ENCODE data around the gene ELOVL2. TPM values are rescaled to one million over a fixed set of nuclear protein-coding genes. Genes with fewer than 3 reads are reported as not detected.

ELOVL2 gene
- total RNA-seq, 1 experiment from 2014 or later: 0.47 TPM

DNA sequence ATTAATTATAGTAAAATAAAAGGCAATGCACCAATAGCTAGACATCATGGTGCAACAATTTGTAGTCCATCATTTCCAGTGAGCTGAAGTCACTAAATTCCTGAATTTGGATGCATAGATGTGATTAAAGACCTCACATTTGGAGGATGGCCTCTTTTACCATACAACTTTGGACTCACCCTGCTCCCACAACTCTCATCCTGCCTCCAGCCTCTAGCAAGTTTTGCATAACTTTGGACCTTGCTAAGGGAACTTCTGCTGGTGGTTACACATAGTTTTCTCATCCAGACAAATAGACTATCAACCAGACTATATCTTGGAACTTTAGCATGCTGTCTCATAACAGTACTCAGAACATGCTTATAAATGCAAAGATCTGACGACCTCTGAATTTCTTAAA is 12.8 kb upstream of the ELOVL2 start:
- CTCF ChIA-PET: interaction anchor here (0.6 kb wide), 1 partner anchor 12 kb away, joined by 3 read pairs; no protein-coding TSS in a partner anchor
- Mint-ChIP-seq H3K27me3 (ENCODE audit: unreplicated experiment) (no peaks in the 10 kb centered on the region), H3K27ac (ENCODE audit: unreplicated experiment) (no peak overlapping the region), H3K4me1 (ENCODE audit: low read depth, unreplicated experiment) (peaks cover 18% of the 10 kb centered on the region), H3K4me3 (ENCODE audit: low read depth, unreplicated experiment) (no peak overlapping the region), H3K9me3 (ENCODE audit: low read depth, unreplicated experiment) (no peaks in the 10 kb centered on the region), H3K36me3 (ENCODE audit: insufficient read depth, unreplicated experiment) (peaks cover 5% of the 10 kb centered on the region)
- TF ChIP-seq, protein P1, sequence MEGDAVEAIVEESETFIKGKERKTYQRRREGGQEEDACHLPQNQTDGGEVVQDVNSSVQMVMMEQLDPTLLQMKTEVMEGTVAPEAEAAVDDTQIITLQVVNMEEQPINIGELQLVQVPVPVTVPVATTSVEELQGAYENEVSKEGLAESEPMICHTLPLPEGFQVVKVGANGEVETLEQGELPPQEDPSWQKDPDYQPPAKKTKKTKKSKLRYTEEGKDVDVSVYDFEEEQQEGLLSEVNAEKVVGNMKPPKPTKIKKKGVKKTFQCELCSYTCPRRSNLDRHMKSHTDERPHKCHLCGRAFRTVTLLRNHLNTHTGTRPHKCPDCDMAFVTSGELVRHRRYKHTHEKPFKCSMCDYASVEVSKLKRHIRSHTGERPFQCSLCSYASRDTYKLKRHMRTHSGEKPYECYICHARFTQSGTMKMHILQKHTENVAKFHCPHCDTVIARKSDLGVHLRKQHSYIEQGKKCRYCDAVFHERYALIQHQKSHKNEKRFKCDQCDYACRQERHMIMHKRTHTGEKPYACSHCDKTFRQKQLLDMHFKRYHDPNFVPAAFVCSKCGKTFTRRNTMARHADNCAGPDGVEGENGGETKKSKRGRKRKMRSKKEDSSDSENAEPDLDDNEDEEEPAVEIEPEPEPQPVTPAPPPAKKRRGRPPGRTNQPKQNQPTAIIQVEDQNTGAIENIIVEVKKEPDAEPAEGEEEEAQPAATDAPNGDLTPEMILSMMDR (IDR thresholded peaks at IDR 0.05; ENCODE audit: unreplicated experiment): no peak
- intact Hi-C loops (cut with micrococcal nuclease; ENCODE audit: unreplicated experiment): no loop called here
- no peak for DNase-seq
- BruUV-seq (replicated peaks): no TSS peak

DNA sequence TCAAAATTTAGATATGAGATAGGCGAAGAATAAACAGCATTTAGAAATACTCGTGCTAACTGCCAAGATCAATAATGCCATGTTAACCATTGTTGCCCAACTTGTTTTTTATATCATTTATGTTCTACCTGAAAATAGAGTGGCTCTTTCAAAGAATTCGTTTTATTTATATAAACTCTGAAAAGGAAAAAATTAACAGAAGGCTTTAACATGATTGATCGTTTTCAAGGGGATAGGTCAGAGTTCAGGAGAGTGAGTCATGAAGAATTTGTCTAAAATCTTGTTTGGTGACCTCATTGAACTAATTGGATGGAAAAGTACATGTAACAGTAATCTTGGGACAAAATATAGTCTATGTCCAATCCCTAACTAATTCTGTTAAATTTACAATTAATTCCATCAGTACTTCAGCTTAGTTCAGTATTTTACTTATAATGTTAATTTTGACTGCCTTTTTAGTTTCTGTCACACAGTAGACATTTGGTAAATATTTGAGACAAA is 11.1 kb upstream of the ELOVL2 start:
- Mint-ChIP-seq H3K4me3 (ENCODE audit: low read depth, unreplicated experiment) (no peak overlapping the region), H3K36me3 (ENCODE audit: insufficient read depth, unreplicated experiment) (peaks cover 5% of the 10 kb centered on the region), H3K9me3 (ENCODE audit: low read depth, unreplicated experiment) (no peaks in the 10 kb centered on the region), H3K27me3 (ENCODE audit: unreplicated experiment) (no peaks in the 10 kb centered on the region), H3K4me1 (ENCODE audit: low read depth, unreplicated experiment) (peaks cover 18% of the 10 kb centered on the region), H3K27ac (ENCODE audit: unreplicated experiment) (peak overlapping the region; percentile 78)
- intact Hi-C loops (cut with micrococcal nuclease; ENCODE audit: unreplicated experiment): no loop called here
- BruUV-seq (replicated peaks): no TSS peak
- CTCF ChIA-PET: interaction anchor here (1.4 kb wide), 1 partner anchor 14 kb away, joined by 3 read pairs; no protein-coding TSS in a partner anchor
- TF ChIP-seq, protein P1 (IDR thresholded peaks at IDR 0.05; ENCODE audit: unreplicated experiment): no peak
- DNase-seq: no peak

DNA sequence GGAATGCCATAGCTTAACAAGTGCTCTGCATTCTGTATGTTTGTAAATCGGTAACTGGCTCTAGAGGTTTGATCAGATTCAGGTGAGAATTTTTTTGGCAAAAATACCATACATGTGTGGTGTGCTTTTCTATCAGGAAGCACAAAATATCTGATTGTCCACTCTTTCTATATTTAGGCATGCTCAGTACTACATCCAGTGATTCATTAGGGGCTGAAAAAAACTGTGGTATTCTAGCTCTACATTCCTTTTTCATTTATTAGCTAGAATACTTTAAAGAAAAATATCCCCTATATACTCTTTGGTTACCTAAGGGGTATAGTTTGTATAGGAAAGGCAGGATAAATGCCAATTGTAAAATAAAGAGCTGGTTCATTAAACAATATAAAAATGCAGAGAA is 10.6 kb upstream of the ELOVL2 start:
- CTCF ChIA-PET: interaction anchor here (1.4 kb wide), 1 partner anchor 14 kb away, joined by 3 read pairs; no protein-coding TSS in a partner anchor
- Mint-ChIP-seq H3K27me3 (ENCODE audit: unreplicated experiment) (no peaks in the 10 kb centered on the region), H3K4me3 (ENCODE audit: low read depth, unreplicated experiment) (peak overlapping the region; percentile 56), H3K27ac (ENCODE audit: unreplicated experiment) (peak overlapping the region; percentile 78), H3K9me3 (ENCODE audit: low read depth, unreplicated experiment) (no peaks in the 10 kb centered on the region), H3K4me1 (ENCODE audit: low read depth, unreplicated experiment) (peaks cover 18% of the 10 kb centered on the region), H3K36me3 (ENCODE audit: insufficient read depth, unreplicated experiment) (peaks cover 5% of the 10 kb centered on the region)
- no TSS peak for BruUV-seq (replicated peaks)
- intact Hi-C loops (cut with micrococcal nuclease; ENCODE audit: unreplicated experiment): no loop called here
- no peak for DNase-seq
- TF ChIP-seq, protein P1 (IDR thresholded peaks at IDR 0.05; ENCODE audit: unreplicated experiment): no peak

DNA sequence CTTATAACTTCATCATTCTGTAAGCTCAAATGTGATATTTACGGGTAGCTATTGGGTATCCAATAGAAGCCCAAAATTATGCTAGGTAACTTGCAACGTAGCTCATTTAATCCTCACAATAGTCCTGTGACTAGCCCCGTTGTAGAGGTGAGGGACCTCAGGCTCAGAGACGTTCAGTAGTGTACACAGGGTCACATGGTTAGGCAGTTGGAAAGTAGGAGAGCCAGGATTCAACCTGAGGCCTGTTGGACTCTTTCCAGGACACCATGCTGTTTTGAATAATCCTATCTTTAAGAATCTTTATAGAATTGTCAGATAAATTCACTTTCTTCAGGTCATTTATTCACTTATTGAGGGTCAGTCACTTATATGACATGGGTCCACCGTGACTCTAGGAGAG is 9.2 kb upstream of the ELOVL2 start:
- no TSS peak for BruUV-seq (replicated peaks)
- Mint-ChIP-seq H3K4me3 (ENCODE audit: low read depth, unreplicated experiment) (no peak overlapping the region), H3K36me3 (ENCODE audit: insufficient read depth, unreplicated experiment) (peaks cover 5% of the 10 kb centered on the region), H3K27me3 (ENCODE audit: unreplicated experiment) (no peaks in the 10 kb centered on the region), H3K4me1 (ENCODE audit: low read depth, unreplicated experiment) (peaks cover 18% of the 10 kb centered on the region), H3K27ac (ENCODE audit: unreplicated experiment) (no peak overlapping the region), H3K9me3 (ENCODE audit: low read depth, unreplicated experiment) (no peaks in the 10 kb centered on the region)
- DNase-seq: no peak
- CTCF ChIA-PET: interaction anchor here (0.7 kb wide), 1 partner anchor 53 kb away, joined by 4 read pairs; no protein-coding TSS in a partner anchor
- intact Hi-C loops (cut with micrococcal nuclease; ENCODE audit: unreplicated experiment): no loop called here
- TF ChIP-seq, protein P1 (IDR thresholded peaks at IDR 0.05; ENCODE audit: unreplicated experiment): no peak
